GM18868 (cell line): ENCODE measurements around the gene MAD1L1.
A peak's percentile ranks its signal among the peaks of the same experiment; 100 is the strongest.

ENCODE experiments used
- ATAC-seq: cut with Tn5 transposase; IDR thresholded peaks from one replicate; pipeline ENCODE4 v1.9.1; 2021; ENCODE audit warnings: mild to moderate bottlenecking, moderate library complexity; ENCODE audit not compliant: unreplicated experiment

The MAD1L1 gene

GRCh38 chr7:2108071-2108455 is 124.7 kb downstream of the MAD1L1 start:
- no peak for ATAC-seq

- ATAC-seq: no peak
Observed at GRCh38 chr7:2107386-2108070, 125.2 kb downstream of the MAD1L1 start.

- ATAC-seq: no peak
Observed at GRCh38 chr7:2106924-2107323, 125.8 kb downstream of the MAD1L1 start.

GRCh38 chr7:2106440-2106839 is 126.3 kb downstream of the MAD1L1 start:
- no peak for ATAC-seq

- ATAC-seq: no peak
Observed at GRCh38 chr7:2105917-2106316, 126.8 kb downstream of the MAD1L1 start.

- ATAC-seq: no peak
Observed at GRCh38 chr7:2105280-2105679, 127.5 kb downstream of the MAD1L1 start.

- no peak for ATAC-seq
Observed at GRCh38 chr7:2104716-2105115, 128.0 kb downstream of the MAD1L1 start.

- peak; percentile 53 for ATAC-seq
Observed at GRCh38 chr7:2104107-2104710, 128.5 kb downstream of the MAD1L1 start.

- no peak for ATAC-seq
Observed at GRCh38 chr7:2103071-2103898, 129.5 kb downstream of the MAD1L1 start.

GRCh38 chr7:2102375-2102723 is 130.4 kb downstream of the MAD1L1 start:
- ATAC-seq: no peak

GRCh38 chr7:2101630-2102374 is 130.9 kb downstream of the MAD1L1 start:
- no peak for ATAC-seq

- ATAC-seq: peak; percentile 71
Observed at GRCh38 chr7:2100278-2101208, 132.2 kb downstream of the MAD1L1 start.

GRCh38 chr7:2099048-2099957 is 133.4 kb downstream of the MAD1L1 start:
- peak; percentile 33 for ATAC-seq

GRCh38 chr7:2098496-2098895 is 134.2 kb downstream of the MAD1L1 start:
- ATAC-seq: no peak

GRCh38 chr7:2098056-2098455 is 134.7 kb downstream of the MAD1L1 start:
- no peak for ATAC-seq

GRCh38 chr7:2097492-2097891 is 135.3 kb downstream of the MAD1L1 start:
- ATAC-seq: no peak

- ATAC-seq: no peak
Observed at GRCh38 chr7:2096692-2097387, 135.9 kb downstream of the MAD1L1 start.

- no peak for ATAC-seq
Observed at GRCh38 chr7:2095436-2095835, 137.3 kb downstream of the MAD1L1 start.
